Pulmonary artery endothelial cell (primary cell): ENCODE data around the gene MARCHF3. TPM values are rescaled to one million over a fixed set of nuclear protein-coding genes. Genes with fewer than 3 reads are reported as not detected.
"Not testable (repeated sequence)": the region's sequence is repeated elsewhere in the genome, so short reads cannot be mapped to it uniquely, and the experiment has no call there.

Experiments used
- DNase-seq: peaks from one replicate; pipeline ENCODE4 v3.0.0-alpha.2; 2011; ENCODE audit warnings: low read depth, low spot score
- total RNA-seq: library from RNA; depleted of rRNA; stranded (reverse); fragments of >200 nt; gene quantifications from 2 replicates; pipeline ENCODE4 v1.2.3, GENCODE V29; 2014

The MARCHF3 gene
- total RNA-seq, 1 donor from 2014 or later, result 101 TPM

DNA sequence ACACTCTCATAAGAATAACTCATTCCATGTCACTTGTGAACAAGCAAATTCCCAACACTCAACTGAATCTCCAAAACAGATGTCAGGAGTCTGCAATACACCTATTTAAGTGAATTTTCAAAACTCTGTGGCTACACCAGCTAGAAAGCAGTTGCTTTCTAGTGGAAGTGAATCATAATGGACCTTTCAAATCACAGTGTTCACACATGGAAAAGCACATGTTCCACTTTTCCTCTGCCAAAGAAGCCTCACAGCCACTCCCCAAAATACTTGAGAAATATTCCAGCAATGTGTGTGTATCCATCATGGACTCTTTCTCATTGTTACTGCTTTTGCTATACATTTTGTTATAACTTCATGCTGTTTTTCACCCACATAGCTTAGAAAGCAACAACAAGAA is 17.4 kb downstream of the MARCHF3 start:
- DNase-seq, result peak; percentile 60

DNA sequence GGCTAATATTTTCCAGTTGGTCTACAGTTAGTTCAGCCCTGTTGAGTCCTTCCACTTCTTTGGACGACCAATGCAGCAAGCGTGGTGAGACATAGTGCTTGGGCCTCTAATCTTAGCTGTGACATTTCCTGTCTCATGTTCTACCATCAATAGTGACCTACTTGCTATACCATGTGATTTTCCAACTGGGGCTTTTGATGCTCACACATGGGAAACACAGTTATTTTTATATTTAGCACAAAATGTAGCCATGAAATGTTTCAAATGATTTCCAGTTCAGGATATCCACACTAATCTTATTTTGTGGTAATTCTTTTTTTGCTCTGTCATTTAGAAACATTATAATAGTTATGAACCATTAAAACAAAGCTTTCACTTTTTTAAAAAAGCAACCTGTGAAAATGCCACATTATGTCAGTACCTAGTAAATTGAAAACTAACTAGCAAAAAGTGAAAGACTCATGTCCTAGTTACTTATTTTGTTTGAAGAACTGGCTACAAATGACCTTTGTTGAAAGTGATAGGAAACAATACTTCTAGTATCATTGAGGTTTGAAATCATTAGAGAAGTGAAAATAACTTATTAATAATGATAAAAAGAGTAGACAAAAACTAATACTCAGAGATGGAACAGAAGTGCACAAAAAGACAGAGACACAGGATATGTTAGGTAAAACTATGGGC is 18.3 kb downstream of the MARCHF3 start:
- DNase-seq, result no peak

DNA sequence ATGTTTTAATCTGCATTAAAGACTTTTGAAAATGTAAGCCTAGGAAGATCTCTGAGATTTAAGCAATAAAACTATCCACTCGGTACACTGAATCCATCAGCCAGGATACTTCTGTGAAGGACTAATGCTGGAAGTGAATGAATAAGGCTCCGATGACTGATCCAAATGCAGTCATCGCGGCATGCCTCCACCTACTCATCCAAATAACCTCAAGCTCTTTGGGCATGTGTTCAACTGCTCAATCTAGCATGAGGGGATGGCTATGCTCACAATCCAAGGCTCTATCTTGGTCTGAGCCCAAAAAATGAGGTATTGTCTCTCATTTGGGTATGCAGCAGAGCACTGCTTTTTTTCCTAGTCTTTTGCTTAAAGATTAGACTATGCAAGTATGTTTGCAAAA is 19.2 kb downstream of the MARCHF3 start:
- no peak for DNase-seq

DNA sequence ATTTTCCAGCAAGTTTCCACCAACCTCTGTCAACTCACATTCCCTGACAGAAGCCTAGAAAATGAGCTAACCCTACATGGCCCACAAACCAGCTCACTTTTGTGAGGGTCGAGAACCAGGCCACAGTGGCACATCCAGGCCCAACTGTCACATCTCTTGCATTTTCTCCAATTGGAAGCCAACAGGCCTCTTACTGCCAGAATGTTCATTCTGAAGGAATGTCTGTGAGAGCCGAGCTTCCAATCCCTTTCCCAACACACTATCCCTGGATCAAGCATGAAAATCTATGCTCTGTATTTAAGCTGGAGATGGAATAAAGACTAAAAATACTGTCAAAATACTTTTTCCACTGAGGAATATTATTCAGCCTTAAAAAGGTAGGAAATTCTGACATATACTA is 20.0 kb downstream of the MARCHF3 start:
- no peak for DNase-seq

GRCh38 chr5:127009784-127010183 is 20.6 kb downstream of the MARCHF3 start:
- no peak for DNase-seq

- no peak for DNase-seq
Measured at GRCh38 chr5:127008300-127008975, 21.9 kb downstream of the MARCHF3 start.

GRCh38 chr5:127007522-127007921 is 22.8 kb downstream of the MARCHF3 start:
- no peak for DNase-seq

DNA sequence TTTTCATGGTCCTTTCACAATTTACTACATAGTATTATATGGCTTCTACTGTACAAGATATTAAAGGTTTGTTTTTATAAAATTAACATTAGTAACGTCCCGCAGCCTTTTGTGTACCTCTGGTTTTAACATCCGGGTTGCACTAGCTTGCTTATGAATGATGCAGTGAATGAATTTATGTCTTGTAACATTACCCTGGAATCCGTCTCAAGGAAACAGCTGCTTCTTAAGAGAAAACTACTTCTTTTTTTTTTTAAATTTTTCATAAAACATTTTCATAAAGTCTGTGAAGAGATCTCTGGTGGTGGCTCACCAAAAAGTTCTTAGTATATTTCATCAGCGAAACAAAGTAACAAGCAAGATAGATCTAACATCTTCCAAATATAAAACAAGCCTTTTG is 23.6 kb downstream of the MARCHF3 start:
- DNase-seq, result no peak

DNA sequence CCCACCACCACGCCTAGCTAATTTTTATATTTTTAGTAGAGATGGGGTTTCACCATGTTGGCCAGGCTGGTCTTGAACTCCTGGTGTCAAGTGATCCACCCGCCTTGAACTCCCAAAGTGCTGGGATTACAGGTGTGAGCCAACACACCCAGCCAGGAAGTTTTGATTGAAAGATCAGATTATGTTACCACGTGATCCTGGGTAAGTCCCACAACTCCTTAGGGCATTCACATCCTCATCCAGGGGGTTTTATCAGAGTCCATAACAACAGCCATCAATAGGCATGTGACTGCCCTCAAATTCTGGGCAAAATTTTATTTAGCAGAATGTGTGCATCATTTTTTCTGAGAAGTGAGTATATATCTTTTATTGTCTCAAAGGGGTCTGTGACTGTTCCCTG is 25.1 kb downstream of the MARCHF3 start:
- not testable (repeated sequence) for DNase-seq

- DNase-seq, result no peak
Measured at GRCh38 chr5:127004721-127005120, 25.6 kb downstream of the MARCHF3 start.

- DNase-seq, result no peak
Measured at GRCh38 chr5:127003798-127004495, 26.4 kb downstream of the MARCHF3 start.

DNA sequence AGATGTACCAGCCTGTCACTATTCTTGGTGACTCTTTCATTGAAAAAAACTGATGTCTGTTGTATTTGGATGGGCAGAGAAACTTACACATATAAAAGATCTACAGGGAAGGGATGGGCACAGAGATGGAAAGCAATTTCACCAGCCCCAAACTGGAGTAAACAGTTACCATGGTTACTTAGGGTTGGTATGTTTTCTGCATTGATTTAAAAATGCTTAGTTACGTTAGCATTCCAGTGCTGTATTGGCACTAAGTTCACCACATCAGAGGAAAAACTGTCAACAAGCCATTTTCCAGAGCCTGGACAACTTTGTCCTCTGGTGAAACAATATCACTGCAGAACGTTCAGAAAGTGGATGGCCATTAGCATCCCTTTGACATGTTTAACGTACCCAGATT is 28.0 kb downstream of the MARCHF3 start:
- no peak for DNase-seq

GRCh38 chr5:127001621-127002296 is 28.6 kb downstream of the MARCHF3 start:
- peak; percentile 43 for DNase-seq

GRCh38 chr5:126998895-126999570 is 31.3 kb downstream of the MARCHF3 start:
- no peak for DNase-seq

GRCh38 chr5:126998201-126998631 is 32.1 kb downstream of the MARCHF3 start:
- DNase-seq, result no peak

DNA sequence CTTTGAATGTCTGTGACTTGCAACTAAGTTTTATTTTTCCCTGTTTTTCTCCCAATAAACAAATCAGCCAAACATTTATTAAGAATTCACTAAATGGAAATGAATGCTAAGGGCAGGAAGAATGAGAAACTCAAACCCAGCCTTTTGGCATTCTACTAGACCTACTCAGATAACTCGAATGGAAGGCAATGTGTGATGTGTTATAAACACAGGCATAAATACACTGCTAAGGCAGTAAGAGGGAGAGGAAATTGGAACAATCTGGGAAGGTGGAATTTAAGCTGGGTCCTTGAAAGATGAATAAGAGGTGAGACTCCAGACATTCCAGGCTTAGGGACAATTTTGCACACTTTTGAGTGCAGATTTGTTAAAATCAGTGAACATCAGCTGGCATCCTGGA is 34.7 kb downstream of the MARCHF3 start:
- no peak for DNase-seq

GRCh38 chr5:126995039-126995438 is 35.3 kb downstream of the MARCHF3 start:
- no peak for DNase-seq

DNA sequence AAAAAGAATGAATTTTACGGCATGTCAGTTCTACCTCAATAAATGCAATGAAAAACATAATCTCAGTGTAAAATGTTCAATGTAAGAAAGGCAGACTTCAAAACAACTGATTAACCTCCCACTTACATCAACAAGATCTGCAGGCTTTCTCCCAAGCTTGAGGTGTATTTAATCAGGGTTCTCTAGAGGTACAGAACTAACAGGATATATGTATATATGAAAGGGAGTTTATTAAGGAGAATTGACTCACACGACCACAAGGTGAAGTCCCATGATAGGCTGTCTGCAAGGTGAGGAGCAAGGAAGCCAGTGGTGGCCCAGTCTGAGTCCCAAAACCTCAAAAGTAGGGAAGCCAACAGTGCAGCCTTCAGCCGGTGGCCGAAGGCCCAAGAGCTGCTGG is 35.9 kb downstream of the MARCHF3 start:
- no peak for DNase-seq

DNA sequence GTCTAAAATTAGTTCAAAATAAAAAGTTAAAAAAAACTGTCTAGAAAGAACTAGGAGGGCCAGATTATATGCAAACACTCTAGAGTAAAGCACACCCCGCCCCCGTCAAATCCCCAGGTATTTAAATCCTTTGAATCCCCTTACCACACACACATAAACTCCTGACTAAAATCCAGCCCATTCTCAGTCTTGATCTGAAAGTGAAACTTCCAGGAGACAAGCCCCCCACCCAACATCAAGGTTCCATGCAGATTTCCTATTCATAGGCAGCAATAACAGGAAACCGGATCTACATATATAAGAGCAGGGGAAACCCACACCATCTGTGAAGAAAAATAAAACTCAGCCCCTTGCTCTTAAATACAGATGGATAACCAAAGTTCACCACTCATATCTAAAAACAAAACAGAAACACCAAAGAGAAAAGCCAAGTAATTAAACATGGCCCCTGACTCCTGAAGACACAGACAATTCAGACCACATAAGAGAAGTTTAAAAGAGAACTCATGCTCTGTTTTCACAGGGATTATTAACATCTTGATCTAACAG is 42.3 kb downstream of the MARCHF3 start:
- no peak for DNase-seq

GRCh38 chr5:126987271-126987899 is 43.0 kb downstream of the MARCHF3 start:
- no peak for DNase-seq

- no peak for DNase-seq
Measured at GRCh38 chr5:126984632-126985031, 45.7 kb downstream of the MARCHF3 start.
